ENCODE results near the gene AGBL5.

AGBL5 gene

DNA sequence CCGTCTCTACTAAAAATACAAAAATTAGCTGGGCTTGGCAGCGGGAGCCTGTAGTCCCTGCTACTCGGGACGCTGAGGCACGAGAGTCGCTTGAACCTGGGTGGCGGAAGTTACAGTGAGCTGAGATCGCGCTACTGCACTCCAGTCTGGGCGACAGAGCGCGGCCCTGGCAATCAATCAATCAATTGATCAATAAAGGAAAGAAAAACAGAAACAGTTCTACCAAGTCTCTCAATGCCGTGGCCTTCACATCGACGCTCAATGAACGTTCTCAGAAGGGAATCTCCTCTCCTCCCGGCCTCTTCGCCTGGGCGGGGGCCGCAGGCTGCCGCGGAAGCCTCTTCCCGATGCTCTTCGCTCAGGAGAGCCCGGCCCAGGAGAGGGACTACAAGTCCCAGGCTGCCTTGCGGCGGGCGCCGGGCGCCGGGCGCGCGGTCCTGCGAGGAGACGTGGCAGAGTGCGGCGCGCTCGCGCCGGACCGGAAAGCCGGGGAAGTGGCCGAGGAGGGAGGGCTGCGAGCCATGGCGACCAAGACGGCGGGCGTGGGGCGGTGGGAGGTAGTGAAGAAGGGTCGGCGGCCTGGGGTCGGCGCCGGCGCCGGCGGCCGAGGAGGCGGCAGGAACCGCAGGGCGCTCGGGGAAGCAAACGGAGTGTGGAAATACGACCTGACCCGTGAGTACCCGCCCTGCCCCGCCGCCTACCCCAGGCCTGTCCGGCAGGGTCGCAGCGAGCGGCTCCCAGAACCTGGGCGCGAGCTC is 18.8 kb upstream of the AGBL5 start, which contains the start of gene TMEM214:
Gene TMEM214 (plus strand): TSS at position 471 of the 758 bp plus-strand sequence. CDS start 51 bp downstream, at position 522.
- Histone ChIP-seq H3K27me3 (ENCODE audit: insufficient read depth, poor library complexity, severe bottlenecking) (no peaks in the 10 kb centered on the region), H3K27ac (replicated peaks) (peak within 1 kb of the TSS; percentile 84), H3K4me3 (replicated peaks; ENCODE audit: insufficient read depth, low read length) (peak within 1 kb of the TSS; percentile 98)
- DNase-seq (ENCODE audit: low read depth in 1 of 2, low spot score in 1 of 2) = peak; percentile 74 to 90
- TF ChIP-seq GABPA (IDR thresholded peaks at IDR 0.05; ENCODE audit: low read depth) (peak; percentile 27; the same call in 1 of the 2 replicates), POLR2AphosphoS5 (IDR thresholded peaks at IDR 0.05; ENCODE audit: low read depth) (peak; percentile 56; the same call in 1 of the 2 replicates), SPI1 (IDR thresholded peaks at IDR 0.05; ENCODE audit: borderline replicate concordance, low read depth) (no peak)

DNA sequence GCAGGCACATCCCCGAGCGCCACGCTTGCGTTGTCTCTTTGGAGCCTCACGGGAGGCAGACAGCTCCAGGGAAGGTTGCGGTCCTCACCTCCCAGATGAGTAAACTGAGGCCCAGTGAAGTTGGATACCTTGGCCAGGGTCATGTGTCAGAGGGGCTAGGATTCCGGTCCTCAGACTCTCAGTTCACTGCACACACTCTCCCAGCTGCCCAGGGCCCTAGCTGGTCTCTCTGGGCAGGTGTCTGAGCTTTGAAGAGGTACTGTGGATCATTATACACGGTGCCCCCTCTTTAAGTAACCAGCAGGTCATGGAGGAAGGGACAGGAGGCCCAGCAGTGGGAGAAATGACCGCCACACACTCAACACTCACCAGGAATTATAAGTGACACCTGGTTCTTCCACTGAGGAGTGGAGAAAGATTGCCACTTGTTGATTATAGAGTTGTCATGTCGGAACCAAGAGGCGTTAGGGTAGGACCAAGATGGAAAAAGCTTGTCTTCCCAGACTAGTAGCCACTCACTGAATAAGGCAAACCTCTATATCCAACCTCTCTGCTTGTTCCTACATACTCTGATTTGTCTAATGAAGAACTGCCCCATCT is 18.1 kb upstream of the AGBL5 start:
- H3K4me3 ChIP-seq (replicated peaks; ENCODE audit: insufficient read depth, low read length) = peak overlapping the region; percentile 98
- peak overlapping the region; percentile 84 for H3K27ac ChIP-seq (replicated peaks)
- H3K27me3 ChIP-seq (ENCODE audit: insufficient read depth, poor library complexity, severe bottlenecking) = no peaks in the 10 kb centered on the region
- TF ChIP-seq, protein P1, sequence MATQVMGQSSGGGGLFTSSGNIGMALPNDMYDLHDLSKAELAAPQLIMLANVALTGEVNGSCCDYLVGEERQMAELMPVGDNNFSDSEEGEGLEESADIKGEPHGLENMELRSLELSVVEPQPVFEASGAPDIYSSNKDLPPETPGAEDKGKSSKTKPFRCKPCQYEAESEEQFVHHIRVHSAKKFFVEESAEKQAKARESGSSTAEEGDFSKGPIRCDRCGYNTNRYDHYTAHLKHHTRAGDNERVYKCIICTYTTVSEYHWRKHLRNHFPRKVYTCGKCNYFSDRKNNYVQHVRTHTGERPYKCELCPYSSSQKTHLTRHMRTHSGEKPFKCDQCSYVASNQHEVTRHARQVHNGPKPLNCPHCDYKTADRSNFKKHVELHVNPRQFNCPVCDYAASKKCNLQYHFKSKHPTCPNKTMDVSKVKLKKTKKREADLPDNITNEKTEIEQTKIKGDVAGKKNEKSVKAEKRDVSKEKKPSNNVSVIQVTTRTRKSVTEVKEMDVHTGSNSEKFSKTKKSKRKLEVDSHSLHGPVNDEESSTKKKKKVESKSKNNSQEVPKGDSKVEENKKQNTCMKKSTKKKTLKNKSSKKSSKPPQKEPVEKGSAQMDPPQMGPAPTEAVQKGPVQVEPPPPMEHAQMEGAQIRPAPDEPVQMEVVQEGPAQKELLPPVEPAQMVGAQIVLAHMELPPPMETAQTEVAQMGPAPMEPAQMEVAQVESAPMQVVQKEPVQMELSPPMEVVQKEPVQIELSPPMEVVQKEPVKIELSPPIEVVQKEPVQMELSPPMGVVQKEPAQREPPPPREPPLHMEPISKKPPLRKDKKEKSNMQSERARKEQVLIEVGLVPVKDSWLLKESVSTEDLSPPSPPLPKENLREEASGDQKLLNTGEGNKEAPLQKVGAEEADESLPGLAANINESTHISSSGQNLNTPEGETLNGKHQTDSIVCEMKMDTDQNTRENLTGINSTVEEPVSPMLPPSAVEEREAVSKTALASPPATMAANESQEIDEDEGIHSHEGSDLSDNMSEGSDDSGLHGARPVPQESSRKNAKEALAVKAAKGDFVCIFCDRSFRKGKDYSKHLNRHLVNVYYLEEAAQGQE (IDR thresholded peaks at IDR 0.05; ENCODE audit: insufficient replicate concordance, low read depth) = no peak
- TF ChIP-seq POLR2AphosphoS5 (IDR thresholded peaks at IDR 0.05; ENCODE audit: low read depth) = no peak
- TF ChIP-seq, protein P2, sequence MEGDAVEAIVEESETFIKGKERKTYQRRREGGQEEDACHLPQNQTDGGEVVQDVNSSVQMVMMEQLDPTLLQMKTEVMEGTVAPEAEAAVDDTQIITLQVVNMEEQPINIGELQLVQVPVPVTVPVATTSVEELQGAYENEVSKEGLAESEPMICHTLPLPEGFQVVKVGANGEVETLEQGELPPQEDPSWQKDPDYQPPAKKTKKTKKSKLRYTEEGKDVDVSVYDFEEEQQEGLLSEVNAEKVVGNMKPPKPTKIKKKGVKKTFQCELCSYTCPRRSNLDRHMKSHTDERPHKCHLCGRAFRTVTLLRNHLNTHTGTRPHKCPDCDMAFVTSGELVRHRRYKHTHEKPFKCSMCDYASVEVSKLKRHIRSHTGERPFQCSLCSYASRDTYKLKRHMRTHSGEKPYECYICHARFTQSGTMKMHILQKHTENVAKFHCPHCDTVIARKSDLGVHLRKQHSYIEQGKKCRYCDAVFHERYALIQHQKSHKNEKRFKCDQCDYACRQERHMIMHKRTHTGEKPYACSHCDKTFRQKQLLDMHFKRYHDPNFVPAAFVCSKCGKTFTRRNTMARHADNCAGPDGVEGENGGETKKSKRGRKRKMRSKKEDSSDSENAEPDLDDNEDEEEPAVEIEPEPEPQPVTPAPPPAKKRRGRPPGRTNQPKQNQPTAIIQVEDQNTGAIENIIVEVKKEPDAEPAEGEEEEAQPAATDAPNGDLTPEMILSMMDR (IDR thresholded peaks at IDR 0.05; ENCODE audit: insufficient read depth, low read length) = no peak
- TF ChIP-seq GABPA (IDR thresholded peaks at IDR 0.05; ENCODE audit: low read depth) = no peak
- TF ChIP-seq SPI1 (IDR thresholded peaks at IDR 0.05; ENCODE audit: borderline replicate concordance, low read depth) = no peak
- no peak for DNase-seq (ENCODE audit: low read depth in 1 of 2, low spot score in 1 of 2)

DNA sequence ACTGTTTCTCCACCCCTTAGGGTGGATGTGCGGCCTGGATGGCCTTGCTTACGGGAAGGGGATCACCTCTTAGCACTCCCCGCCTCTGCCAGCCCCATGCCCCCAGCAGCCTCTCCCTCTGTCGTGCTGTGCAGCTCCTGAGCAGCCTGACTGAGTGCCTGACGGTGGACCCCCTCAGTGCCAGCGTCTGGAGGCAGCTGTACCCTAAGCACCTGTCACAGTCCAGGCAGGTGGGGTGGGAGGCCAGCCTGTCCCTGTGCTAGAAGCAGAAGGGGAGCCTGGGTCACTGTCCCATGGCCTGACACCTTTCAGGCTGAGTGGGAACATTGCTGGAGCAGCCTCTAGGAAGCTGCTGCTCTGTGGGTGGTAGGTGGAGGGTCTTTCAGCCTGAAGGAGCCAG is 13.5 kb upstream of the AGBL5 start:
- no peak overlapping the region for H3K4me3 ChIP-seq (replicated peaks; ENCODE audit: insufficient read depth, low read length)
- H3K27me3 ChIP-seq (ENCODE audit: insufficient read depth, poor library complexity, severe bottlenecking) = no peaks in the 10 kb centered on the region
- TF ChIP-seq SPI1 (IDR thresholded peaks at IDR 0.05; ENCODE audit: borderline replicate concordance, low read depth) (no peak), GABPA (IDR thresholded peaks at IDR 0.05; ENCODE audit: low read depth) (no peak)
- TF ChIP-seq, protein P1 (IDR thresholded peaks at IDR 0.05; ENCODE audit: insufficient replicate concordance, low read depth) = no peak
- H3K27ac ChIP-seq (replicated peaks) = no peak overlapping the region
- DNase-seq (ENCODE audit: low read depth in 1 of 2, low spot score in 1 of 2) = no peak

DNA sequence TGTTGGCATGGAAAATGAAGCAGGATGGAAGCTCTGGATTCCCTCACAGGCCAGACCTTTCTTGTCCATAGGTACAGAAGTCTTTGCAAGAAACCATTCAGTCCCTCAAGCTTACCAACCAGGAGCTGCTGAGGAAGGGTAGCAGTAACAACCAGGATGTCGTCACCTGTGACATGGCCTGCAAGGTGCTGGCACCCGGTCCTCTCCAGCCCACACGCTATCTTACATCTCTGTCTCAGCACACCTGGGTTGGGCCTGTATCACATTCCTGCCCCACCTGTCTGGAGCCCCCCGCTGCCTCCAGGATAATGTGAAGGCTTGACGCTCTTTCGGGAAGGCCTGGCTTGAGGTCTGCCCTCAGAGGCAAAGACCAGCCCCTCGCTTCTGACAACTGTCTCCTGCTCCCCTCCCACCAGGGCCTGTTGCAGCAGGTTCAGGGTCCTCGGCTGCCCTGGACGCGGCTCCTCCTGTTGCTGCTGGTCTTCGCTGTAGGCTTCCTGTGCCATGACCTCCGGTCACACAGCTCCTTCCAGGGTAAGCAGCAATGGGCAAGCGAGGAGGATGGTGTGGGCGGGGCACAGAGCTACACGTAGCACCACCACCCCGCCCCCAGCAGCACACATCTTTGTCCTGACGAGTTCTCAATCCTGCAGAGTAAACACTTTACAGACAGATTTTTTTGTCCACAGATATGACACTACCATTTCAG is 12.7 kb upstream of the AGBL5 start:
- TF ChIP-seq, protein P1 (IDR thresholded peaks at IDR 0.05; ENCODE audit: insufficient replicate concordance, low read depth) = no peak
- TF ChIP-seq GABPA (IDR thresholded peaks at IDR 0.05; ENCODE audit: low read depth) (no peak), POLR2AphosphoS5 (IDR thresholded peaks at IDR 0.05; ENCODE audit: low read depth) (no peak), SPI1 (IDR thresholded peaks at IDR 0.05; ENCODE audit: borderline replicate concordance, low read depth) (no peak)
- TF ChIP-seq, protein P2 (IDR thresholded peaks at IDR 0.05; ENCODE audit: insufficient read depth, low read length) = no peak
- no peak for DNase-seq (ENCODE audit: low read depth in 1 of 2, low spot score in 1 of 2)
- Histone ChIP-seq H3K4me3 (replicated peaks; ENCODE audit: insufficient read depth, low read length) (no peak overlapping the region), H3K27me3 (ENCODE audit: insufficient read depth, poor library complexity, severe bottlenecking) (no peaks in the 10 kb centered on the region), H3K27ac (replicated peaks) (no peak overlapping the region)

Data from HL-60 (cell line).